H1 (cell line): ENCODE results near the gene MACROD2. TPM values are rescaled to one million over a fixed set of nuclear protein-coding genes. Genes with fewer than 3 reads are reported as not detected.

ENCODE experiments used
- CTCF ChIA-PET: fragments of 300-600 bp; sonication (Branson Sonifier 250); formaldehyde crosslinking; loops from one replicate; lab custom pipeline; 2021; ENCODE audit not compliant: partially characterized antibody; lab: Charles Lee
- POLR2A ChIA-PET: fragments of 300-600 bp; sonication (Branson Sonifier 250); formaldehyde crosslinking; loops from one replicate; lab custom pipeline; 2021; ENCODE audit warnings: inconsistent platforms; ENCODE audit not compliant: partially characterized antibody; lab: Charles Lee
- DNase-seq, 2 experiments: peaks; one replicate each; pipeline versions ENCODE4 v3.0.0 to v3.0.0-alpha.2; 2010 to 2022; ENCODE audit warnings: low spot score in 2 of 2, low read depth in 1 of 2, mixed read lengths in 1 of 2
- FAIRE-seq: peaks from 2 replicates; lab custom pipeline; 2011; peaks lifted over from hg19 to GRCh38; lab: Jason Lieb, UNC
- H2AFZ ChIP-seq: 2 replicates; pipeline ENCODE4 v1.8.1; 2012; ENCODE audit warnings: low read length, inconsistent platforms
- H2AK5ac ChIP-seq: 2 replicates; pipeline ENCODE4 v1.6.1; 2013; ENCODE audit warnings: low read depth, low read length
- H2BK120ac ChIP-seq: replicated peaks from 2 replicates; pipeline ENCODE3; 2013; ENCODE audit warnings: low read depth, low read length, inconsistent platforms
- H2BK12ac ChIP-seq: 2 replicates; pipeline ENCODE4 v1.6.1; 2013; ENCODE audit warnings: low read depth, low read length
- H2BK15ac ChIP-seq: 2 replicates; pipeline ENCODE4 v1.6.1; 2013; ENCODE audit warnings: low read length
- H2BK20ac ChIP-seq: 2 replicates; pipeline ENCODE4 v1.6.1; 2013; ENCODE audit warnings: low read length
- H2BK5ac ChIP-seq: 2 replicates; pipeline ENCODE4 v1.6.1; 2013; ENCODE audit warnings: low read depth, low read length
- H3K14ac ChIP-seq: 2 replicates; pipeline ENCODE4 v1.6.1; 2013; ENCODE audit warnings: inconsistent platforms; ENCODE audit not compliant: insufficient read length
- H3K18ac ChIP-seq: 2 replicates; pipeline ENCODE4 v1.6.1; 2013; ENCODE audit warnings: low read length; ENCODE audit errors: extremely low read depth
- H3K23ac ChIP-seq: 2 replicates; pipeline ENCODE4 v1.6.1; 2013; ENCODE audit warnings: inconsistent platforms; ENCODE audit not compliant: insufficient read length
- H3K23me2 ChIP-seq: 2 replicates; pipeline ENCODE4 v1.6.1; 2013; ENCODE audit warnings: low read depth, low read length
- H3K27ac ChIP-seq: 2 replicates; pipeline ENCODE4 v1.6.1; 2011; ENCODE audit warnings: low read depth, low read length, inconsistent platforms
- H3K27me3 ChIP-seq, 4 experiments: replicated peaks in 1 of 4; 1 replicate in 1 of 4; 2 replicates in 3 of 4; pipeline versions ENCODE4 v1.6.1 to v1.8.1; 2011 to 2013; ENCODE audit warnings: low read length in 3 of 4, mild to moderate bottlenecking in 3 of 4, inconsistent platforms in 2 of 4, mixed read lengths in 2 of 4, moderate library complexity in 1 of 4; ENCODE audit not compliant: control insufficient read depth in 3 of 4, insufficient read depth in 3 of 4; ENCODE audit errors: extremely low read depth in 1 of 4
- H3K36me3 ChIP-seq, 4 experiments: 2 replicates each; pipeline versions ENCODE4 v1.6.1 to v1.8.1; 2011 to 2013; ENCODE audit warnings: mild to moderate bottlenecking in 4 of 4, low read length in 3 of 4, moderate library complexity in 2 of 4, control low read depth in 1 of 4, inconsistent platforms in 1 of 4; ENCODE audit not compliant: insufficient read depth in 4 of 4, control insufficient read depth in 2 of 4
- H3K4ac ChIP-seq: replicated peaks from 2 replicates; pipeline ENCODE3; 2013; ENCODE audit warnings: low read length, low read depth, mixed read lengths, inconsistent platforms; ENCODE audit not compliant: insufficient read length
- H3K4me1 ChIP-seq, 4 experiments: replicated peaks in 1 of 4; 1 replicate in 1 of 4; 2 replicates in 3 of 4; pipeline versions ENCODE4 v1.6.1 to v1.8.1; 2011 to 2013; ENCODE audit warnings: low read length in 3 of 4, inconsistent platforms in 2 of 4, mixed read lengths in 1 of 4; ENCODE audit not compliant: insufficient read depth in 4 of 4, control insufficient read depth in 3 of 4
- H3K4me2 ChIP-seq, 2 experiments: 2 replicates each; pipeline versions ENCODE4 v1.6.1 to v1.8.1; 2011 to 2013; ENCODE audit warnings: low read depth in 2 of 2, low read length in 2 of 2, control low read depth in 1 of 2, inconsistent platforms in 1 of 2, mild to moderate bottlenecking in 1 of 2; ENCODE audit not compliant: insufficient read depth in 1 of 2
- H3K4me3 ChIP-seq, 4 experiments: fragments of 200-600, 300-600 bp in 1 of 4; sonication (generic), shearing (Covaris generic), sonication (Bioruptor Twin) in 1 of 4; 2 replicates each; pipeline versions ENCODE4 v1.5.1 to v1.8.1; 2011 to 2016; ENCODE audit warnings: low read length in 4 of 4, low read depth in 3 of 4, control low read depth in 2 of 4, inconsistent platforms in 2 of 4, mild to moderate bottlenecking in 2 of 4, mixed read lengths in 1 of 4, moderate library complexity in 1 of 4; ENCODE audit not compliant: insufficient read depth in 2 of 4; ENCODE audit errors: extremely low read depth in 1 of 4
- H3K56ac ChIP-seq: replicated peaks from 2 replicates; pipeline ENCODE3; 2013; ENCODE audit warnings: low read depth, mild to moderate bottlenecking, mixed read lengths, low read length, inconsistent platforms; ENCODE audit not compliant: insufficient read length
- H3K79me1 ChIP-seq: 2 replicates; pipeline ENCODE4 v1.6.1; 2013; ENCODE audit warnings: low read depth, low read length, control low read depth
- H3K79me2 ChIP-seq, 2 experiments: 2 replicates each; pipeline versions ENCODE4 v1.6.1 to v1.8.1; 2012 to 2013; ENCODE audit warnings: low read length in 2 of 2, mild to moderate bottlenecking in 2 of 2, inconsistent platforms in 1 of 2; ENCODE audit not compliant: insufficient read depth in 2 of 2, control insufficient read depth in 1 of 2
- H3K9ac ChIP-seq, 4 experiments: replicated peaks in 1 of 4; 1 replicate in 1 of 4; 2 replicates in 3 of 4; pipeline versions ENCODE4 v1.6.1 to v1.8.1; 2011 to 2013; ENCODE audit warnings: low read depth in 3 of 4, low read length in 3 of 4, control low read depth in 2 of 4, mild to moderate bottlenecking in 2 of 4, moderate library complexity in 2 of 4, inconsistent platforms in 1 of 4; ENCODE audit errors: extremely low read depth in 1 of 4
- H3K9me3 ChIP-seq, 2 experiments: 2 replicates each; pipeline versions ENCODE4 v1.6.1 to v1.8.1; 2012 to 2013; ENCODE audit warnings: mild to moderate bottlenecking in 2 of 2, moderate library complexity in 2 of 2, control low read depth in 1 of 2, inconsistent platforms in 1 of 2, low read depth in 1 of 2, low read length in 1 of 2, mixed read lengths in 1 of 2; ENCODE audit not compliant: insufficient read depth in 2 of 2
- H4K20me1 ChIP-seq, 2 experiments: replicated peaks in 1 of 2; 2 replicates each; pipeline versions ENCODE3 to v1.8.1; 2011 to 2013; ENCODE audit warnings: inconsistent platforms in 2 of 2, low read length in 2 of 2, mild to moderate bottlenecking in 1 of 2; ENCODE audit not compliant: insufficient read depth in 2 of 2, control insufficient read depth in 1 of 2
- H4K5ac ChIP-seq: 2 replicates; pipeline ENCODE4 v1.6.1; 2013; ENCODE audit warnings: low read length, low read depth, mixed read lengths, inconsistent platforms; ENCODE audit not compliant: insufficient read length
- H4K8ac ChIP-seq: 2 replicates; pipeline ENCODE4 v1.8.0; 2013; ENCODE audit warnings: mild to moderate bottlenecking, moderate library complexity, low read length, inconsistent platforms; ENCODE audit not compliant: insufficient read depth; ENCODE audit errors: extremely low read depth
- H4K91ac ChIP-seq: replicated peaks from 2 replicates; pipeline ENCODE3; 2013; ENCODE audit warnings: low read length, mixed read lengths, inconsistent platforms; ENCODE audit not compliant: insufficient read length
- KDM4A ChIP-seq: IDR thresholded peaks from one replicate; pipeline ENCODE4 v1.7.1; 2012; ENCODE audit warnings: low read depth, mild to moderate bottlenecking, moderate library complexity, low read length, inconsistent platforms; ENCODE audit not compliant: severe bottlenecking
- WGBS, 2 experiments: shearing (Covaris generic) in 1 of 2; methylation state at CpG; one replicate each; pipeline versions ENCODE4 v1.1.6 to v1.1.7; 2013 to 2015; ENCODE audit warnings: low lambda C conversion rate in 2 of 2, mixed read lengths in 2 of 2, inconsistent platforms in 1 of 2, low coverage in 1 of 2, missing lambda C conversion rate in 1 of 2; ENCODE audit not compliant: insufficient replicate concordance in 2 of 2, insufficient coverage in 1 of 2, insufficient read length in 1 of 2; ENCODE audit errors: extremely low coverage in 1 of 2, missing lambda C conversion rate in 1 of 2; 5-methylcytosine and 5-hydroxymethylcytosine counted together
- polyA plus RNA-seq, 7 experiments: library from polyadenylated mRNA; depleted of rRNA in 3 of 7; stranded (reverse) in 5 of 7; unstranded in 2 of 7; fragments of >200 nt in 5 of 7; fragments of 200-250 nt in 2 of 7; gene quantifications; 1 replicate in 5 of 7; 2 replicates in 1 of 7; 4 replicates in 1 of 7; pipeline versions ENCODE4 v1.2.1 to v1.2.3, GENCODE V29; 2011 to 2013; ENCODE audit warnings: missing spikeins in 2 of 7, mixed read lengths in 2 of 7
- total RNA-seq: library from RNA; stranded (reverse); fragmentation: NEBNext Ultra II Directional; extraction: Animal tissue kit (Norgen Biotek cat#: 25700); gene quantifications from 2 replicates; pipeline ENCODE4 v1.2.1, GENCODE V29; 2021

The MACROD2 gene
- total and polyA plus RNA-seq, 2 of the 8 experiments (the other 6 are each of a cell fraction or from before 2014, with no cell fraction given) = 0.70 to 3.9 TPM

DNA sequence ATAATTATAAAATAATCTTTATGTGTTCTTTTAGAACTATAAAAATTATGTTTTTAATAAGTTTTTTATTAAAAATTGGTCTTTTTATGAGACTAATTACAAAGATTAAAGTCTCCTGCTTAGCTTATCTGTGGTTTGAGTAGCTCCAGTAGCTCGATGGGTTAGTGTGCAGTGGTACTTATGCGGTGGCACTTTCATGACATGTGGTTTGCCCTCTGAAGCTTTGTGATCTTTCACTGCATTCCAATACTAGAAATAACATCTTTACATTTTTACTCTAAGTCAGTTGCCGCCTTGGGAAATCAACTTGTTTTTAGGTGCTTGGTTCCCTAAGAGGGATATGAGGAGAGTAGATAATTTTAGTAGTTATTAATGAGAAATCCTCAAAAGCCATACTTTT, 1041.6 kb downstream of the MACROD2 start:
- H3K36me3 ChIP-seq = no peaks in the 10 kb centered on the region
- no peak overlapping the region for H3K9ac ChIP-seq
- no peaks in the 10 kb centered on the region for H3K4me1 ChIP-seq
- no peak overlapping the region for H2BK20ac ChIP-seq
- no peak overlapping the region for H2BK5ac ChIP-seq
- no peak overlapping the region for H2BK120ac ChIP-seq
- no peak for TF ChIP-seq KDM4A
- CTCF ChIA-PET = no interaction called here
- no peaks in the 10 kb centered on the region for H3K79me2 ChIP-seq
- no peak overlapping the region for H3K4me2 ChIP-seq
- no peak overlapping the region for H2AFZ ChIP-seq
- no peak overlapping the region for H3K18ac ChIP-seq
- H2BK15ac ChIP-seq = no peak overlapping the region
- no peaks in the 10 kb centered on the region for H3K23me2 ChIP-seq
- no peak overlapping the region for H2BK12ac ChIP-seq
- no peak for DNase-seq
- no peak overlapping the region for H3K23ac ChIP-seq
- no peak for FAIRE-seq
- no peaks in the 10 kb centered on the region for H3K79me1 ChIP-seq
- no peak overlapping the region for H4K91ac ChIP-seq
- no peaks in the 10 kb centered on the region for H3K9me3 ChIP-seq
- no peaks in the 10 kb centered on the region for H3K27me3 ChIP-seq
- WGBS, 2 experiments = 92% methylated on average over 3 of the region's 3 CpGs; no CpG with 5 or more reads in 1 of the 2 experiments
- no peak overlapping the region for H3K27ac ChIP-seq
- H3K14ac ChIP-seq = no peak overlapping the region
- H2AK5ac ChIP-seq = no peak overlapping the region
- no peak overlapping the region for H3K4me3 ChIP-seq
- H4K8ac ChIP-seq = no peak overlapping the region
- POLR2A ChIA-PET = no interaction called here
- H4K5ac ChIP-seq = no peak overlapping the region
- H3K56ac ChIP-seq = no peak overlapping the region
- no peak overlapping the region for H3K4ac ChIP-seq
- H4K20me1 ChIP-seq = no peaks in the 10 kb centered on the region
